Activated CD8-positive, alpha-beta memory T cell treated with anti-CD3 and anti-CD28 coated beads, Interleukin-2, amount 50 U/mL, for 1 hour (primary cell): ENCODE results near the gene MAGEA4.

Source experiments
- DNase-seq: peaks from one replicate; pipeline ENCODE4 v3.0.0-alpha.2; 2020; ENCODE audit errors: extremely low read depth

MAGEA4 gene

DNA sequence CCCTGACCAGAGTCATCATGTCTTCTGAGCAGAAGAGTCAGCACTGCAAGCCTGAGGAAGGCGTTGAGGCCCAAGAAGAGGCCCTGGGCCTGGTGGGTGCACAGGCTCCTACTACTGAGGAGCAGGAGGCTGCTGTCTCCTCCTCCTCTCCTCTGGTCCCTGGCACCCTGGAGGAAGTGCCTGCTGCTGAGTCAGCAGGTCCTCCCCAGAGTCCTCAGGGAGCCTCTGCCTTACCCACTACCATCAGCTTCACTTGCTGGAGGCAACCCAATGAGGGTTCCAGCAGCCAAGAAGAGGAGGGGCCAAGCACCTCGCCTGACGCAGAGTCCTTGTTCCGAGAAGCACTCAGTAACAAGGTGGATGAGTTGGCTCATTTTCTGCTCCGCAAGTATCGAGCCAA is 11.0 kb downstream of the MAGEA4 start:
- DNase-seq = no peak

DNA sequence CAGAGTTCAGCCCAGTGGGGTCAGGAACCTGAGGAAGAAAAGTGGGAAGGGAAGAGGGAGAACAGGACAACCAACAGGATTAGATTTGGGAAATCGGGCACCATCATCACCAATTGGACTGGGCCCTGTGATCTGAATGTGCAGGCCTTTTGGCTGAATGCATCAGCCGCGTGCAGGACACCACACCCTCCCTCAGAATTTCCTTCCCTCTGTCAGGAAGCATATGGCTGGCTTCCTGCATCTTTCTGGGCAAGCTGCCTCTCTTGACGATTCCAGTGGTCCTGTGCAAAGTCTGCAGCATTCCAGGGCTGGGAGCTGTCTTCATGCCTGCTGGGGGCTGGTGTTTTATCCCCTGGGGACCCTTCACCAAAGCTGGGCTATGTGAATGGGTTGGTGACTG is 16.4 kb downstream of the MAGEA4 start:
- DNase-seq = no peak

DNA sequence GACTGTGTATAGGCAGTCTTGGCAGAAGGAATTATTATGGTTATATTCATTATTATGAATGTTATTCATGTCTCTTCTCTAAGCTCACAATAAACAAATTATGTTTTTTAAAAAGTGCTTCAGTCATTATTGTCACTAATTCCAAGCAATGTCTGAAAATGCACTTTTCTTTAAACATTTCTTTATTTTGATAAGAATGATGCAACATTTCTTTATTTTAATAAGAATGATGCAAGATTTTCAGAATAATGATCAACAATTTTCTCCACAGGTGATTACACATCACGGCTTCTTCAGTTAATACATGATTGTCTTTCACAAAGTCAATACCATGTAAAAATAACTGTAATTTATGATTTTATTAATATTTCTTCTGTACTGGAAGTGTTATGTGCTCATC is 22.7 kb downstream of the MAGEA4 start:
- no peak for DNase-seq

DNA sequence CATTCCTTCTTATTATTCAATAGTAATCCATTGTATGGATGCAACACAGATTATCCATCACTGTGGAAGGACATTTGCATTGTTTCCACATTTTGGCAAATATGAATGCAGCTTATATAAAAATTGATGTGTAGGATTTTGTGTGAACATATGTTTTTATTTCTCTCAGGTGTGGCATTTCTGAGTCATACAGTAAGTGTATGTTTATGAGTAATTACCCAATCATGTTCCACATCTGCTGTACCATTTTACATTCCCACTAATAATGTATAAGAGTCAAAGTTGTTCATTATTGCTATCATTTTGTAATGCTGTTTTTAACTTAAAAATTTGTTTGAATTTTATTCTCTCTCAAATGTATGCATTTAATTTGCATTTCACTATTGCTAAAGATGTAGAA is 25.5 kb downstream of the MAGEA4 start:
- DNase-seq = no peak

DNA sequence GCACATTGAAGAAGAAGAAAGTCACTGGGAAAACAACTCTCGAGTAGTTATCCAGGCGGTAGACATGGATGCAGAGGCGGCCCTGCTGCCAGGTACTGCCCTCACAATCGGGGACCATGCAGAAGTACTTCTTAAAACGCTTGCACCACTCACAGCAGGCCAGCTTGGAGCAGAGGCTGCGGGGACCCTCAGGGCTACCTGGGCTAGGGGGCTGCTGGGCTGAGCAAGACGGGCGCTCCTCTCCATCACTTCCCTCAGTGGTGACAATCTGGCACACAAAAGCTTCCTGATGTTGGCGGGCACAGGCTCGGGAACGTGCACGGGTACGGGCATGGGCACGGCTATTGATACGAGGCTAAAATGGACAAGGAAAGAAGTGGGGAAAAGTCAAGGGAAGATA is 42.0 kb downstream of the MAGEA4 start:
- DNase-seq = no peak

DNA sequence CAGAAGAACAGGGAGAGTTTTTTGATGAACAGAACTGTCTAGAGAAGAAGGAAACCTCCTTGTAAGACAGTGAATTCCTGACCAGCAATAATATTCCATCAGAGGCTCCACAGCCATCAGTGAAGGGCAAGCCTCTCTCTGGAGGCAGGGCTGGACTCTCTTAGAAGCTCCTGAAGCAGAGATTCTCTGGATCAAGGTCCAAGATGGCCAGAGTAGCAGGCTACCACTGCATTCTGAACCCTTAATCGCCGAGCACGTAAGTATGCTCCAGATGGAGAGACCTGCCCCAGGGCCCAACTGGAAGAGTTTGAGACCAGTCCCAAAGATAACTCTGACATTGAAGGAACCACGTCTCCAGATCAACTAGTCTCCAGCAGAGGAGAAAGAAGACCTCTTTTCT is 45.4 kb downstream of the MAGEA4 start:
- no peak for DNase-seq

DNA sequence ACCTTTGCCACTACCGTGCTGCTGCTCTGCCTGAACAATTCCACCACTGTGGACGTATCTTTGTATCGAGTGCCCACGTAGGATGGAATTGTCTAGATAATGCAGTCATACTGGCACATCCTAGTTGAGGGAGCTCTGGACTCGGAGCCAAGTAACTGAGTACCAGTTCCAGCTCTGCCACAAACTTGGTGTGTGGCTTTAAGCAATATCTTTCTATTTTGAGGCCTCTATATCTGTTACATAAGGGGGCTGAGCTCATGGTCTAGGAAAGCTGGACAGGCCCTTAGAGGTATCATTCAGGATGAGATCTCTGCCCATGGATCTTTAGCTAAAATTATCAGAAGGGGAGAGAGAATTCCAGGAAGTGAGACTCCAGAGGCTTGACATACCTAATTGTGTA is 49.3 kb downstream of the MAGEA4 start:
- DNase-seq = no peak

DNA sequence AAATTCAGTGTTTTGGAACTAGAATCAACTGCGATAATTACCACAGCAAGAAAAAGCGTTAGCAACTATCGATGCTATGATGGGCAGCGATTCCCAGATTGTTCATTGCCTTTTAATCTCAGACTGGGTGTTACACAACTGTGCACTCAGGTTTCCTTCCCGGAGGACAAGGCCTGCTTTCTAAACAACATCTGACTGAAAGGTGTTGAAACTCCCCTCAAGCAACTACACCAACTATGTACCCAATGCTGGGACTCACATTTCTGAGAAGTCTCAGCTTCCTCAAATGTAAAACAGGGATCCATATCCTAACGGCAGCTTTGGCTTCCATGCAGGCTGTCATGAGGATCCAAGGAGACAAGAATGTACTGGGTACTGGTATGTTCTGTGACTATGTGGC is 53.5 kb downstream of the MAGEA4 start:
- no peak for DNase-seq

DNA sequence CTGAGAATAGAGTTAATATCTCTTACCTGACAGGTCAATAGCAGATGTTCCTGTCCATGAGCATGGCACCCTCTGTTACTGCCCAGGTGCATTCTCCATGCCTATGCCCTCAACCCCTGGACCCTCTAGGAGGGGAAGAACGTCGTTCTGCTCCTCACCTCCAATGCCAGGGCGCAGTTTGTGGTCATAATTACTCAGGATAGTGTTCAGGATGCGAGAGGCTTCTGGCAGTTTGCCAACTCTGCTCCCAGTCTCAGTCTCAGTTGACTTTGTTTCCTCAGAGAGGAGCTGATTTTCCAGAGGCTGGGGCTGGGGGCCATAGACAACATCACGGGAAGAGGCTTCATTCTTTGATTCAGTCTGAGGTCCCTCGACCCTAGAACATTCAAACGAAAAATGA is 57.3 kb downstream of the MAGEA4 start:
- no peak for DNase-seq

DNA sequence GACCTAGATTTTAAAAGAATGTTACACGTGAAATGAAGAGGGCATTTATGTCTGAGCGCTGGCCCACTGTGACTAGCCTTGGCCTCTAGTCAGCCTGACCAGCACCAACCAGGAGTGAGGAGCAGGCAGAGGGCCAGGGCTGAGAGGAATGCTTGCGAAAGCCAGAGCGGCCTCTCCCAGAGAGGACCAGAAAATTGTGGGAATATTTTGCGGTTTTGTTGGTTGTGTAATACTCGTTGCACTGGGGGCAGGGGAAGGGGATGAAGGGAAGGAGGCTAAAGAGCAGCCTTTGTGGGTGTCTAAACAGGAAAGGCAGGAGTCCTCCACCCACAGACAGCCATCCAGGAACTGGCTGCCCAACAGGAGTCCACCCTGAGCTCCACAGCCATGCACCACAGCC is 58.0 kb downstream of the MAGEA4 start:
- no peak for DNase-seq

DNA sequence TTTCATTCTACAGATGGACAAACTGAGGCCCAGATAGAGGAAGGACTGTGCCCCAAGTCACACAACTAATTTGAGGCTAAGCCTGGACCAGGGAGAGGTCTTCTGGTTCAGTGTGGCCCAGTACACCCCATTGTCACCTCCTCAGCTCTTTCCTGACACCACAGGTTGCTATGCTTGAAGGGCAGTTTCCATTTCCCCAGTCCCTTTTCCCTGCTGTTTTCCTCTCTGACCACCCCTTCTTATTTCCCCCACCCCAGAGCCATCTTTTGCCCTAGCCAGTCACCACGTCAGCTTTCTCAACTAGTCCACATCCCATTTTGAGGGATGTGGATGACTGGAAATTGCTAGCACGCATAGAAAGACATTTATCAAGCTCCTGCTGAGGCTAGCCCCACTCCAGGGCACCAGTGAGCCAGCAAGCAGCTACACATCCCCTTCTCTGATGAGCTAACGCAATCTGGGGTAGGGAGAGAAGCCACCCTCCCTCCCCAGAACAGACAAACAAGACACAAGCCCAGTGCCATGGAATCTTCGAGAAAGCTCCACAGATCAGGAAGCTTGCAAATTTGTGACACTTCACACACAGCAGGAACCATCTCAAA is 60.5 kb downstream of the MAGEA4 start:
- DNase-seq = no peak

DNA sequence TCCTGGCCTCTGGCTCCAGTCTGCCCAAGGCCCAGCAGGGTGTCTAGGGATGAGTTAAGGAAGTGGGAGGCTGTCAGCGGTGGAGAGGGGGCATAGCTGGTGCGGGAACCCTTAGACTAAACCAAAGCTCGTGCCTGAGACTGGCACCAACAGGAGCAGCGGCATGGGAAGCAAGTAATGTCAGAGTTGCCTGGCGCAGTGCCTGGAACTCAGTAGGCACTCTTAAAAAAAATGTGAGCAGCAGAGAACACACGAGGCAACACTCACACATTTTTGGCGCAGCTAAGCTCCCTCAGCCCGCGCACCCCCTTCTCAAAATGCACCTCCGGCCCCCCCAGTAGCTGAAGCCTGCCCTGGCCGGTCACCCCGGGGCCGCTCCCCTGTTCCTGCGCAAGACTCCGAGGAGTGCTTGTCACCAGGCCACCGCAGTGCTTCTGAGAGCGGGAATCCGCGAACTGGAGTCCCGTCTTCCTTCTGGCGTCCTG is 61.2 kb downstream of the MAGEA4 start:
- no peak for DNase-seq
